OCI-LY1 (cell line): ENCODE data around the gene FOXL3.

ENCODE experiments used
- H2AFZ ChIP-seq: fragments of 200-600 bp; sonication (generic), shearing (Covaris generic); 2 replicates; pipeline ENCODE4 v1.6.0; 2014; ENCODE audit warnings: antibody characterized with exemption, mild to moderate bottlenecking, low read length
- H3F3A ChIP-seq: fragments of 200-600 bp; sonication (generic), shearing (Covaris generic); 2 replicates; pipeline ENCODE4 v1.6.0; 2014; ENCODE audit warnings: mild to moderate bottlenecking, antibody characterized with exemption, low read length, moderate library complexity; ENCODE audit not compliant: insufficient read depth
- H3K27ac ChIP-seq: fragments of 200-600 bp; sonication (generic); 2 replicates; pipeline ENCODE4 v1.5.1; 2014; ENCODE audit warnings: low read length, mixed run types, mild to moderate bottlenecking, low read depth; ENCODE audit not compliant: poor library complexity, severe bottlenecking
- H3K27me3 ChIP-seq: fragments of 200-600 bp; sonication (generic); 2 replicates; pipeline ENCODE4 v1.6.0; 2014; ENCODE audit warnings: antibody characterized with exemption, mild to moderate bottlenecking, low read length, moderate library complexity; ENCODE audit not compliant: insufficient read depth
- H3K36me3 ChIP-seq: fragments of 200-600 bp; sonication (generic); 2 replicates; pipeline ENCODE4 v1.6.1; 2014; ENCODE audit warnings: mild to moderate bottlenecking, antibody characterized with exemption, low read length, moderate library complexity, mixed read lengths; ENCODE audit not compliant: insufficient read depth
- H3K4me1 ChIP-seq: fragments of 200-600 bp; sonication (generic); 2 replicates; pipeline ENCODE4 v1.5.1; 2014; ENCODE audit warnings: mild to moderate bottlenecking, low read length, moderate library complexity; ENCODE audit not compliant: insufficient read depth, severe bottlenecking
- H3K4me2 ChIP-seq: fragments of 200-600 bp; sonication (generic), shearing (Covaris generic); 2 replicates; pipeline ENCODE4 v1.6.1; 2014; ENCODE audit warnings: low read length
- H3K4me3 ChIP-seq: fragments of 200-600 bp; sonication (generic); 2 replicates; pipeline ENCODE4 v1.5.1; 2014; ENCODE audit warnings: low read length, low read depth, mild to moderate bottlenecking, mixed read lengths; ENCODE audit not compliant: poor library complexity, severe bottlenecking
- H3K79me2 ChIP-seq: fragments of 200-600 bp; shearing (Covaris generic); 2 replicates; pipeline ENCODE4 v1.6.1; 2016; ENCODE audit warnings: mixed run types, low read length, mixed read lengths; ENCODE audit not compliant: insufficient read depth
- H3K9ac ChIP-seq: fragments of 200-600 bp; sonication (generic), shearing (Covaris generic); 2 replicates; pipeline ENCODE4 v1.6.1; 2014; ENCODE audit warnings: mild to moderate bottlenecking, low read length, mixed read lengths
- H3K9me2 ChIP-seq: fragments of 200-600 bp; sonication (generic), shearing (Covaris generic); 2 replicates; pipeline ENCODE4 v1.6.1; 2014; ENCODE audit warnings: low read depth, mild to moderate bottlenecking, low read length, mixed read lengths
- H3K9me3 ChIP-seq: fragments of 200-600 bp; shearing (Covaris generic); 2 replicates; pipeline ENCODE4 v1.6.1; 2014; ENCODE audit warnings: low read length, mixed read lengths
- H4K20me1 ChIP-seq: fragments of 200-600 bp; sonication (generic), shearing (Covaris generic); 2 replicates; pipeline ENCODE4 v1.6.0; 2016; ENCODE audit warnings: mild to moderate bottlenecking, low read length; ENCODE audit not compliant: insufficient read depth
- CTCF ChIP-seq: fragments of 200-600 bp; sonication (generic), shearing (Covaris generic); IDR thresholded peaks from 2 replicates; pipeline ENCODE4 v1.5.1; 2017; ENCODE audit warnings: mild to moderate bottlenecking, antibody characterized with exemption, low read length, moderate library complexity, mixed read lengths
- EZH2 ChIP-seq: fragments of 200-600 bp; sonication (generic), shearing (Covaris generic); IDR thresholded peaks from 2 replicates; pipeline ENCODE4 v1.8.0; 2017; ENCODE audit warnings: borderline replicate concordance, mixed run types, mild to moderate bottlenecking, antibody characterized with exemption, low read length, moderate library complexity, mixed read lengths

Gene FOXL3

GRCh38 chr7:312424-312823 is 22.5 kb downstream of the FOXL3 start:
- H2AFZ ChIP-seq = no peak overlapping the region
- H3K79me2 ChIP-seq = no peaks in the 10 kb centered on the region
- no peak overlapping the region for H3K9ac ChIP-seq
- no peaks in the 10 kb centered on the region for H4K20me1 ChIP-seq
- TF ChIP-seq CTCF (no peak), EZH2 (no peak)
- no peaks in the 10 kb centered on the region for H3K4me1 ChIP-seq
- H3K4me3 ChIP-seq = no peak overlapping the region
- no peaks in the 10 kb centered on the region for H3F3A ChIP-seq
- H3K4me2 ChIP-seq = no peak overlapping the region
- no peak overlapping the region for H3K27ac ChIP-seq
- no peaks in the 10 kb centered on the region for H3K9me2 ChIP-seq
- H3K36me3 ChIP-seq = no peaks in the 10 kb centered on the region
- no peaks in the 10 kb centered on the region for H3K9me3 ChIP-seq
- H3K27me3 ChIP-seq = peaks cover 3% of the 10 kb centered on the region

GRCh38 chr7:314853-315252 is 24.9 kb downstream of the FOXL3 start:
- TF ChIP-seq EZH2 (no peak), CTCF (no peak)
- Histone ChIP-seq H3K4me1 (no peaks in the 10 kb centered on the region), H3K79me2 (no peaks in the 10 kb centered on the region), H3K36me3 (no peaks in the 10 kb centered on the region), H3K27ac (no peak overlapping the region), H4K20me1 (no peaks in the 10 kb centered on the region), H3K9me3 (no peaks in the 10 kb centered on the region), H3K27me3 (peaks cover 3% of the 10 kb centered on the region), H3K4me2 (no peak overlapping the region), H3F3A (no peaks in the 10 kb centered on the region), H3K9ac (no peak overlapping the region), H3K4me3 (no peak overlapping the region), H2AFZ (no peak overlapping the region), H3K9me2 (no peaks in the 10 kb centered on the region)

- H3K9me2 ChIP-seq = no peaks in the 10 kb centered on the region
- no peak for TF ChIP-seq EZH2
- no peak for TF ChIP-seq CTCF
- no peaks in the 10 kb centered on the region for H4K20me1 ChIP-seq
- no peak overlapping the region for H2AFZ ChIP-seq
- no peaks in the 10 kb centered on the region for H3K4me1 ChIP-seq
- no peaks in the 10 kb centered on the region for H3F3A ChIP-seq
- H3K9me3 ChIP-seq = no peaks in the 10 kb centered on the region
- no peak overlapping the region for H3K9ac ChIP-seq
- no peak overlapping the region for H3K27ac ChIP-seq
- no peak overlapping the region for H3K4me2 ChIP-seq
- no peaks in the 10 kb centered on the region for H3K79me2 ChIP-seq
- H3K4me3 ChIP-seq = no peak overlapping the region
- H3K27me3 ChIP-seq = peaks cover 3% of the 10 kb centered on the region
- no peaks in the 10 kb centered on the region for H3K36me3 ChIP-seq
Measured at GRCh38 chr7:315516-316265, 25.7 kb downstream of the FOXL3 start.
